H4 (cell line): ENCODE results near the gene TAF7L. TPM values are rescaled to one million over a fixed set of nuclear protein-coding genes. Genes with fewer than 3 reads are reported as not detected.
"Not testable (repeated sequence)": the region's sequence is repeated elsewhere in the genome, so short reads cannot be mapped to it uniquely, and the experiment has no call there.

Experiments
- DNase-seq: peaks from one replicate; pipeline ENCODE4 v3.0.0-alpha.2; 2015; ENCODE audit warnings: low spot score
- total RNA-seq: library from RNA; depleted of rRNA; stranded (reverse); fragments of >200 nt; shearing (Covaris generic); gene quantifications from 2 replicates; pipeline ENCODE4 v1.2.3, GENCODE V29; 2014; rRNA removed

Gene TAF7L, protein sequence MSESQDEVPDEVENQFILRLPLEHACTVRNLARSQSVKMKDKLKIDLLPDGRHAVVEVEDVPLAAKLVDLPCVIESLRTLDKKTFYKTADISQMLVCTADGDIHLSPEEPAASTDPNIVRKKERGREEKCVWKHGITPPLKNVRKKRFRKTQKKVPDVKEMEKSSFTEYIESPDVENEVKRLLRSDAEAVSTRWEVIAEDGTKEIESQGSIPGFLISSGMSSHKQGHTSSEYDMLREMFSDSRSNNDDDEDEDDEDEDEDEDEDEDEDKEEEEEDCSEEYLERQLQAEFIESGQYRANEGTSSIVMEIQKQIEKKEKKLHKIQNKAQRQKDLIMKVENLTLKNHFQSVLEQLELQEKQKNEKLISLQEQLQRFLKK
- not detected in 2 replicates for total RNA-seq

- no peak for DNase-seq
These were observed at the start of gene TAF7L for GRCh38 chrX:101290957-101291603. Gene TAF7L (minus strand): TSS chrX:101291334. CDS start chrX:101287543, 3,791 bp downstream.

DNA sequence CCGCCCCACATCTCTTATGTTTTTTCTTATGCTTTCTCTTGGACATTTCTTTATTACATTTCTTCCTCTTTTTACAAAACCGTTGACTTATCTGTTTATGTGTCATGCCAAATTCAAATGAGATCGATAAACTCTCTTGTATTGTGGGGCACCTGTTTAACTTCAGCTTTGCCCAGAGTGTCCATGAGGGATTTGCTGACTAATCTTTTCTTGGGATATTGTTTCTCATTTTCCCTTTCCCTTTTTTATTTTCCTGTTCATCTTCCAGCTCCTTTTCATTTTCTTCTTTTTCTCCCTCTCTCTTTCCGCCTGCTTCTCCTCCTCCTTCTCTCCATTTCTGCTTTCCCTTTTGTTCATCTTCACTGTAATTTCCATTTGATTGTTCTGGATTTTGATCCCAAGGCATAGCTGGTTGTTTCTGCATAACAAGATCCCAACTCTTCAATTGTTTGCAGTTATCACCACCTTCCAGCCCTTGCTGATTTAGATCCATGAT lies 46.7 kb upstream of the TAF7L start:
- no peak for DNase-seq

- DNase-seq = not testable (repeated sequence)
These were observed 43.2 kb upstream of the TAF7L start for GRCh38 chrX:101334310-101334709.

GRCh38 chrX:101326600-101326999 lies 35.5 kb upstream of the TAF7L start:
- DNase-seq = not testable (repeated sequence)

DNA sequence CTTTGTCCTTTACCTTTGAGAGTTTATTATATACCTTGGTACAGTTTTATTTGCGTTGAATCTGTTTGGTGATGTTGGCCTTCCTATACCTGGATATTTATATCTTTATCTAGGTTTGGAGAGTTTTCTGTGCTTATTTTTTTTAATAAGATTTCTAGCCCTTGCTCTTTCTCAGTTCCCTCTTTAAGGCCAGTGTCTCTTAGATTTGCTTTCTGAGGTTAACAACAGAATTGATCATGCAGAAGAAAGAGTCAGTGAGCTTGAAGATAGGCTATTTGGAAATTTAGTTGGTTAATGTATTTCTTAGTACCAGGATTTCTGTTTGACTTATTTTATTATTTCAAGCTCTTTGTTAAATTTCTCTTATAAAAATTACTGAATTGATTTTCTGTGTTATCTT lies 12.7 kb upstream of the TAF7L start:
- no peak for DNase-seq

DNA sequence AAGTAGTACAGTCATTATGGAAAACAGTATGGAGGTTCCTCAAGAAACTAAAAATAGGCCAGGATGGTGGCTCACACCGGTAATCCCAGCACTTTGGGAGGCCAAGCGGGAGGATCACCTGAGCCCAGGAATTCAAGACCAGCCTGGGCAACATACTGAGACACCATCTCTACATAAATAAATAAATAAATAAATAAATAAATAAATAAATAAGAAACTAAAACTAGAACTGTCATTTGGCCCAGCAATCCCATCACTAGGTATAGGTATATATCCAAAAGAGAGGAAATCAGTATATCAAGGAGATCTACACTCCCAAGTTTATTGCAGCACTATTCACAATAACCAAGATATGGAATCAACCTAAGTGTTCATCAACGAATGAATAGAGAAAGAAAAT lies 4.5 kb upstream of the TAF7L start:
- DNase-seq = not testable (repeated sequence)

DNA sequence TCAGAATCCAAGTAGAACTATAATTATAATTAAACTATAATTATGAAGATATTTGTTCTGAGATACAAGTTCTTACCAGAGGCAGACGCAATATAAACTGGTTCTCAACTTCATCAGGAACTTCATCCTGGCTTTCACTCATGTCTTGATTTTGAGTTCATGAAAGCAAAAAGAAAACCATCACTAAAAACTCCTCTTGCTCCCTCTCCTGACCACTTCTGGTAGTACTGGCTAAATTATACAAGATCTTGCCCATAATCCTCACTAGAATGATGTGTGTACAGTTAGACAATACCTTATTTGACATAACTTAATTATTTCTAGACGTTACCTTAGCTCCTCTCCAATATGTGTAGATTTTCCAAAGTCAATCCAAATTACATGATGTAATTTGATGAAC lies 3.7 kb downstream of the TAF7L start:
- peak; percentile 13 for DNase-seq

DNA sequence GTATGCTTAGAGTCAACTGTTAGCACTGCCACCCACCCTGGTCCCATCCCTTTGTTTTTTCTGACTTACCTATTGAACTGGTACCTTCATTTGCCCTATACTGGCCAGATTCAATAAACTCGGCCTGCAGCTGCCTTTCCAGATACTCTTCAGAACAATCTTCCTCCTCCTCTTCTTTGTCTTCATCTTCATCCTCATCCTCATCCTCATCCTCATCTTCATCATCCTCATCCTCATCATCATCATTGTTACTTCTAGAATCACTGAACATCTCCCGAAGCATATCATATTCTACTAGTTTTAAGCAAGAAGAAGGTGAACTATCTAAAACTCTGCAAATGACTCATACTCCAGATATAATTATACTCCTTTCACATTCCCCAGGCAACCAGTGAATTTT lies 14.9 kb downstream of the TAF7L start:
- no peak for DNase-seq

DNA sequence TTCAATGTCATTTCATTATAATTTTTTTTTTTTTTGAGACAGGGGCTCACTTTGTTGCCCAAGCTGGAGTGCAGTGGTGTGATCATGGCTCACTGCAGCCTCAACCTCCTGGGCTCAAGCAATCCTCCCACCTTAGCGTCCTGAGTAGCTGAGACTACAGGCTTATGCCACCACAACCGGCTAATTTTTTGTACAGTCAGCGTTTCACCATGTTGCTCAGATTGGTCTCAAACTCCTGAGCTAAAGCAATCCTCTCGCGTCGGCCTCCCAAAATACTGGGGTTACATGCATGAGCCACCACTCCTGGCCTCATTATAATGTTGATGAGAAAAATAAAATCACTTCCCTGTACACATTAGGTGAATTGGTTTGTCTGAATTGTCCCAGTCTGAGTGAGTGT lies 16.9 kb downstream of the TAF7L start:
- DNase-seq = no peak

GRCh38 chrX:101265869-101266428 lies 25.2 kb downstream of the TAF7L start:
- DNase-seq = peak; percentile 63

DNA sequence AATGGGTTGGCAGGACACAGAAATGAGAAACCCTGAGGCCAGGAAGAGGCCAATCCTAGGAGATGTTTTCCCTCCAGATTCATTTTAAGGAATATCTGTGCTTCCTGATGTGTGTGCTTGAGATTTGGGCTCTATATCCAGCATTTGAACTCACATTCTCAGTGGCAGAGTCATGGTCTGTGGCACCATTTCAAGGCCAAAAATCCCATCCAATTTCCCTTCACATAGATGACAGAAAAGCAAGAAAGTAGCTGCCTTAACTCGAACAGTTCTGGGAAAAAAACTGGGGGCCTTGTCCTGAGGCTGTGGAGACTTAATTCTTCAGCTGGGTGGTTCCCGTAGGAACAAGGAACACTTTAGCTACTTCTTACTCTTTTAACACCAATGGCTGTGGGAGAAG lies 27.4 kb downstream of the TAF7L start:
- DNase-seq = no peak

- no peak for DNase-seq
These were observed 28.5 kb downstream of the TAF7L start for GRCh38 chrX:101262590-101262989.

DNA sequence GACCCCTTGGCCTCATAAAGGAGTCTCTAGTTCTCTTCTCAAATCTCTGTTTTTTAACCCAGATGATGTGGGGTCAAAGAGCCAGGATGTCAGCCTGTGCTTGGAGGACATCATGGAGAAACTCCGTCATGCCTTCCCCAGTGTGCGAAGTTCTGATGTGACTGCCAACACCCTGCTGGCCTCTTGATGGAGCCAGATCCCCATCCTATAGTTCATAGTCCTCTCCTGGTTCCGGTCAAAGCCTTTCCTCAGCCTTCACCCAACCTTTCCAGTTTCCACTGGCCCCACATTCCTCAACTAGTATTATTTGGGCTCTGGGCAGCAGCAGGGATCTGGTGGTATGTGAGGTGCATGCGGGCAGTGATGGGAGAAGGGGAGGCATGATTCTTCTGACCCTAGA lies 30.7 kb downstream of the TAF7L start:
- no peak for DNase-seq

GRCh38 chrX:101258259-101258581 lies 32.9 kb downstream of the TAF7L start:
- DNase-seq = no peak

- peak; percentile 16 for DNase-seq
These were observed 33.5 kb downstream of the TAF7L start for GRCh38 chrX:101257448-101258258.

DNA sequence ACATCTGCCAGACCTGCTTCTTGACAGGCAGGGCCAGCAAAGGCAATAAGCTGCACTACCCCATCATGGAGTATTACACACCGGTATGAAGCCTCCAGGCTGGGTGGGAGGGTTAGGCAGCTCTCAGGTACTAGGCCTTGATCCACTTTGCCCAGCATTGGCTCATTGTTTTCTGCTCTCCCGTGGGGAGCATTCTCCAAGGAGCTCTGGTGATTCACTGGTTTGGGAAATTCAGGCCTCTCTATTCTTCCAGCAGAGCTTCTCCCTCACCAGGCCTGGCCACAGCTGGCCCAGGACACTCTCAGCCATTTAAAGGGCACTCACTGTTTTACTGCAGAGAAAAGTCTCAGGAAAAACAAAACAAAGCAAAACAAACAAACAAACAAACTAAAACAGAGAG lies 38.5 kb downstream of the TAF7L start:
- no peak for DNase-seq

GRCh38 chrX:101241531-101241930 lies 49.6 kb downstream of the TAF7L start:
- no peak for DNase-seq

GRCh38 chrX:101237041-101237440 lies 54.1 kb downstream of the TAF7L start:
- no peak for DNase-seq

- DNase-seq = no peak
These were observed 58.8 kb downstream of the TAF7L start for GRCh38 chrX:101232316-101232715.

- no peak for DNase-seq
These were observed 60.1 kb downstream of the TAF7L start for GRCh38 chrX:101231080-101231479.

- DNase-seq = no peak
These were observed 60.5 kb downstream of the TAF7L start for GRCh38 chrX:101230636-101231035.

- DNase-seq = no peak
These were observed 62.0 kb downstream of the TAF7L start for GRCh38 chrX:101229170-101229569.
